GM12874 (cell line): Measurements from ENCODE around the gene SLC25A20.

ENCODE experiments used
- CTCF ChIP-seq: IDR thresholded peaks from 2 replicates; pipeline ENCODE4 v1.5.1; 2011; ENCODE audit warnings: low read depth, mild to moderate bottlenecking, control low read depth, low read length, moderate library complexity; ENCODE audit not compliant: insufficient read depth

The SLC25A20 gene

DNA sequence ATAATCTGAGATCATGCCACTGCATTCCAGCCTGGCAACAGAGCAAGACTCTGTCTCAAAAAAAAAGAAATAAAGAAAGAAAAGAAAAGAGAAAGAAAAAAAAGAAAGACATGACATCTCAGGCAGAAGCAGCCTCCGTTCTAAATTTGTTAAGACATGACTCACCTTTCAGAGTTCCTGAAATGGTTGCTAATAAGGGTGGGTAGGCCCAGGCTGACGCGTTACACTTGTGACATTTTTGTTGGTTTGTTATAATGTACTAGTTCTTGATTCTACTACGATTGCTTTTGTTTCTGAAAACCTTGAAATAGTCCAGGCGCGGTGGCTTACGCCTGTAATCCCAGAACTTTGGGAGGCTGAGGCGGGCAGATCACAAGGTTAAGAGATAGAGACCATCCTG, 21.0 kb downstream of the SLC25A20 start:
- no peak for TF ChIP-seq CTCF

GRCh38 chr3:48863122-48863521, 35.6 kb downstream of the SLC25A20 start:
- no peak for TF ChIP-seq CTCF

DNA sequence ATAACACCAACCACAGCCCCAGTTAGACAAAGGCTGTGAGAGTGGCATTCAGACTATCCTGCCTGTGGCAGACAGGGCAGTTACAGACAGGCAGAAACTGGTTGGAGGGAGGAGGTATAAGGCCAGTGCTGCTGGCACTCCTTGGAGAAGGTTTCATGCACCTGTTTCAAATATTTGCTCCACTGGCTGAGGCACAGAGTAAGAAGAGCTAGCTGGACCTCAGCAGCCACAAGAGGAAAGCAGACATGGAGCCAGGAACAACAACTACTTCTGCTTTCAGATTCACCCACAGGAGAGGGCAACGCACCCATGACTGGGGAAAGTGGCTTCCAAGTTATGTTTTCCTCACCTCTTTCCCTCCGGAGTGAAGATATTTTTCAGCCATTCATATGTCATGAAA, 39.5 kb downstream of the SLC25A20 start:
- no peak for TF ChIP-seq CTCF

DNA sequence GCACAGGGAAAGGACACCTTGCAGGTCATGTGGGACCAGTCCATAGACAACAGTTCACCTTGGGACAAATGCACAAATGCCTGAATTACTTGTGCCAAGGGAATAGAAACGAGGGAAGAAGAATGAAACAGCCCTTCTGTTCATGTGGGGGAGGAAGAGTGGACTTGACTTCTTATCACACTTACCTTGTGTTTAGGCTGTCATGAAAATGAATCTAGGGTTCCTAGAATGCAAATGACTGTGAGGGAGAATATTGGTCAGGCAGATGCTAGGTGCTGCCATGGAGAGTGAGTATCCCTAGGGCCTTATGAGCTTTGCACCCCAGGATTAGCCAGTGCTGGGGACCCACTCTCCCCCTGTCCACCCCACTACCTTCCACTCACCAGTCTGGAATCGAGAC, 40.0 kb downstream of the SLC25A20 start:
- no peak for TF ChIP-seq CTCF

DNA sequence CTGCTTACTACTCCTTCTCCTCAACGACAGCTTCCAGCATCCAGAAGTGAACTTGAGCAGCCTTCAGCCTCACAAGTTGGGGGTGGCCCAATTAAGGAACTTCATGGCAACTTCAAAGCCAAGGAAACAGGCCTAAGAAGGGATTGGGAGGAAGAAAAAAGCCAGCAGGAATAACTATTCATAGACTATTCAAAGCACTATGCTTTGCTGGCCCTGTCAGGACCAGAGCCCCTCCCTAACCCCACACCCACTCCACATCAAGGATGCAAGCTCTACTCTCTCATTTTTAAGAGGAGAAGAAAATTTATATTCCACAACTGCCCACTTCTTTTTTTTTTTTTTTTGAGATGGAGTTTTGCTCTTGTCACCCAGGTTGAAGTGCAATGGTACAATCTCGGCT, 41.0 kb downstream of the SLC25A20 start:
- TF ChIP-seq CTCF: no peak

- TF ChIP-seq CTCF: no peak
Measured at GRCh38 chr3:48856469-48856868, 42.2 kb downstream of the SLC25A20 start.

GRCh38 chr3:48855681-48856447, 42.8 kb downstream of the SLC25A20 start:
- TF ChIP-seq CTCF: no peak
